CD4-positive, alpha-beta T cell treated with Interleukin-4 for 1 hour (primary cell): ENCODE measurements around the gene BFAR.
A peak's percentile ranks its signal among the peaks of the same experiment; 100 is the strongest.
"Not testable (repeated sequence)": the region's sequence is repeated elsewhere in the genome, so short reads cannot be mapped to it uniquely, and the experiment has no call there.

Experiments used
- DNase-seq, 2 donors: peaks; one replicate each; pipeline ENCODE4 v3.0.0-alpha.2; 2020 to 2022

The BFAR gene

DNA sequence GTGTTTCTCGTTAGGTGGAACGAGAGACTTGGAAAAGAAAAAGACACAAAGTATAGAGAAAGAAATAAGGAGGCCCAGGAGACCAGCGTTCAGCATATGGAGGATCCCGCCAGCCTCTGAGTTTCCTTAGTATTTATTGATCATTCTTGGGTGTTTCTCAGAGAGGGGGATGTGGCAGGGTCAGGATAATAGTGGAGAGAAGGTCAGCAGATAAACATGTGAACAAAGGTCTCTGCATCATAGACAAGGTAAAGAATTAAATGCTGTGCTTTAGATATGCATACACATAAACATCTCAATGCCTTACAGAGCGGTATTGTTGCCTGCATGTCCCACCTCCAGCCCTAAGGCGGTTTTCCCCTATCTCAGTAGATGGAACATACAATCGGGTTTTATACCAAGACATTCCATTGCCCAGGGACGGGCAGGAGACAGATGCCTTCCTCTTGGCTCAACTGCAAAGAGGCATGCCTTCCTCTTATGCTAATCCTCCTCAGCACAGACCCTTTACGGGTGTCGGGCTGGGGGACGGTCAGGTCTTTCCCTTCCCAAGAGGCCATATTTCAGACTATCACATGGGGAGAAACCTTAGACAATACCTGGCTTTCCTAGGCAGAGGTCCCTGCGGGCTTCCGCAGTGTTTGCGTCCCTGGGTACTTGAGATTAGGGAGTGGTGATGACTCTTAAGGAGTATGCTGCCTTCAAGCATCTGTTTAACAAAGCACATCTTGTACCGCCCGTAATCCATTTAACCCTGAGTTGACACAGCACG lies 3.6 kb downstream of the BFAR start:
- DNase-seq = not testable (repeated sequence)

- not testable (repeated sequence) for DNase-seq
These were observed 4.1 kb downstream of the BFAR start for GRCh38 chr16:14636951-14637240.

DNA sequence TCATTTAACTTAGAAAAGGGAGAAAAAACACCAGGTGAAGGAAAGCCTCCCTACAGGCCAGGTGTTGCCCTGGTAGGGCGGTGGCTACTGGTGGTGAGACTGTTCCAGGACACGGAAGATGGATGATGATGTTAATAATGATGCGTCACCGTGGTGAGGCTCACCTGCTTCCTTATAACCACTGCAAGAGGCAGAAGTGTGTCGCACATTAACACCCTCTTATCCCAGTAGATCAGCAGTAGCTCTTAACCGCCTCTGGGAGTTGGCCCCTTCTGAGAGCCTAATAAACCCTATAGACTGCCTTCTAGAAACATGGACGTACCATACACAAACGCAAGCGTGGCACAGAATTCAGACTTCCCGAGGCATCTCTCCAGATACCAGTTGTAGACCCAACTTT lies 7.8 kb downstream of the BFAR start:
- no peak for DNase-seq

DNA sequence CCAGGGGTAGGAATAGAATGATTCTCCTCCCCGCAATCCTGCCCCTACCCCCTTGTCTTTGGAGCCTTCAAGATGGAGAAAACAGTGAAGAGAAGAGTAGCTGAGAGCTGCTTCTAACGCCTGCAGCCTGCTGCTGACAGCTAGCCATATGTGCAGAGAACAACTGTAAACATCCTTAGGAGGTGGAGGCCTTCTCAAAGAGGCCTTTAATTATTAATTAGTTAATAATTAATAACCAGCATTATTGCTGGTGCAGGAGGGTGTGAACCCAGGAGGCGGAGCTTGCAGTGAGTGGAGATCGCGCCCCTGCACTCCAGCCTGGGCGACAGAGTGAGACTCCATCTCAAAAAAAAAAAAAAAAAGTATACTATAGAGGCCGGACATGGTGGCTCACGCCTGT lies 8.5 kb downstream of the BFAR start:
- DNase-seq = no peak

DNA sequence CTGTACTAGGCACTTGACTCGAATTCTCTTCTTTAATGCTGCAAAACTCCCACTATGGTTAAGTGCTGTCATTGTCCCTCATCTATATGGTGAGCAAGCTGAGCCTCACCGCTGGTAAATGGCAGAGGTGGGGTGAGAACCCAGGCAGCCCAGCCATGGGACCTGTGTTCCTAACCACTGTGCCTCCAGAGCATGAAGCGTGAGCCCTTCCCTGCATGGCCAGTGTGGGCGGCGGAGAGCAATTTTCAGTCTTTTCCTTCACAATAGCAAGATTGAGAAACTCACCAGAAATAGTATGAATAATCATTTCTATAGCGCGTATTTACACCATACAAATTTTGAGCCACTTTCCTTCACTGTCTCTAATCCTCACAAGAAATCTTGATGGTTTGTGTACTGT lies 9.2 kb downstream of the BFAR start:
- DNase-seq = no peak

GRCh38 chr16:14649816-14650215 lies 17.1 kb downstream of the BFAR start:
- DNase-seq = no peak

DNA sequence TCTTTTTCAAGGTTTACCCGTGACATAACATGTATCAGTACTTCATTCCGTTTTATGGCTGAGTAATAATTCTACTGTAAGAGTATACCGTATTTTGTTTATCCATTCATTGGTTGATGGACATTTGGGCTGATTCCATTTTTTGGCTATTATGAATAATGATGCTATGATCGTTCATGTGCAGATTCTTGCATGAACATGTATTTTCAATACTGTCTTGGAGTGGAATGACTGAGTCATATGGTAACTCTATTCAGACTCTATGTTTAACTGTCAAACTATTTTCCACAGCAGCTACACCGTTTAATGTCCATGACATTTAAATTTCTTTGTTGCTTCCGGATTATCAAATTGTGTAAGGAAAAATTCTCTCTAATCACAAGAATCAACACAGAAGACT lies 17.9 kb downstream of the BFAR start:
- no peak for DNase-seq

DNA sequence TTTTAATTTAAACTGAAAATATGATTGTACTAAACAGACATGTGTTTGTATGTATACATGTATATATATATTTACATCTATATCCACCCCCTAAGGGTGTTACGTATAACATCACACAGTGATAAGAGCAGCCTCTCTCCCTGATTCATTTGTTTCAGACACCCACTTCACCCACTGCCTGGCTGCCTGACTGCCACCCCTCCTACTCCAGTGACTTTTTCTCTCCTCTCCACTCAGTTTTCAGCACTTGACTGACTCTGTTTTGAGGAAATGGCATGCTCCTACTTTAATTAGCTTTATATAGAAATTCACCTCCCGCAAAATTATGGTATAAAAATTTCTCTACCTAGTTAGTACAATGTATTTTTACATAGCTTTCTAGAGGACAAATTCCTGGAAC lies 20.0 kb downstream of the BFAR start:
- no peak for DNase-seq

GRCh38 chr16:14658063-14658462 lies 25.3 kb downstream of the BFAR start:
- DNase-seq = peak in 1 of 2 donors; percentile 13

- DNase-seq = no peak
These were observed 34.9 kb downstream of the BFAR start for GRCh38 chr16:14667347-14668266.

- no peak for DNase-seq
These were observed 35.9 kb downstream of the BFAR start for GRCh38 chr16:14668556-14669223.

DNA sequence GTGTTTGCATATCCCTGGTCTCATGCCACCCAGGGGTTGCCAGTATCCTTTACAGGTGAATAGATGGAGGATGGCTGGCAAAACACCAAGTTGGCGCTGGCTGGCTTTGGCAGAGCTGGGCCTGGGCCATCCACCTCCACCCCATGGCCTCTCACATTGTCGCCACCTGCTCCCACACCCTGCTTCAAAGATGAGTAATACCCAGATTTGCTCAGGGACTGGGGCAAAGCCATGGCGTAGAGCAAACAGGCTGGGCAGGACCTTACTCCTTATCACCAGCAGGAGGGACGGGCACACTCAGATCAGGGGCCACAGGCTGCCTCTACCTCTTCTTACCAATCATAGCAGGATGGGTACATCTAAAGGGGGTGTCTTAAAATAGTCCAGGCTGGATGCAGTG lies 37.0 kb downstream of the BFAR start:
- DNase-seq = no peak

DNA sequence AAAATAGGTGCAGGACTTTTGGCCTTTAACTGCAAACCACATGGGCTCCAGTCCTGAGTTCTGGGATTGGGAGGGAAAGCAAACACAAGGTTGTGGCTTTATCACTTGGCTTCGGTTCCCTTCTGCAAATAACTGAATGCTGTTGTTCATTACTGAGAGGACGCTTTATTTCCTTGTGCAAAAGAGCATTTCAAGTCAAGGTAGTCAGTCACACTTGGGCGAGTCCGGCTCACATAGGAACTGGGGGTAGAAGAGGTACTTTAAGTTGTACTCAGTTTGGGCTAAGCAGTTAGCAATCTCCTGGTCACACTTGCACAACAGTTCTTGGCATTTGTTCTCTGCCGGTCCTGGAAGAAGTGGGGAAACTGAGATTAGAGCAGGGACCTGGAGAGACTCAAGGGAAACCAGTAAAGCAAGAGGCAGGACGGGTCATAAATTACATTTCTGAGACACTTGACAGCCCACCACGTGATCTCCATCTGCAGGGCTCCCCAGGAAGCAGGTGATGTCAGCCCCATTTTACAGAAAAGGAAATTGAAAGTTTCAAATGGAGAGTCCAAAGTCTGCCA lies 39.7 kb downstream of the BFAR start:
- no peak for DNase-seq

- DNase-seq = no peak
These were observed 43.9 kb downstream of the BFAR start for GRCh38 chr16:14676633-14677032.

DNA sequence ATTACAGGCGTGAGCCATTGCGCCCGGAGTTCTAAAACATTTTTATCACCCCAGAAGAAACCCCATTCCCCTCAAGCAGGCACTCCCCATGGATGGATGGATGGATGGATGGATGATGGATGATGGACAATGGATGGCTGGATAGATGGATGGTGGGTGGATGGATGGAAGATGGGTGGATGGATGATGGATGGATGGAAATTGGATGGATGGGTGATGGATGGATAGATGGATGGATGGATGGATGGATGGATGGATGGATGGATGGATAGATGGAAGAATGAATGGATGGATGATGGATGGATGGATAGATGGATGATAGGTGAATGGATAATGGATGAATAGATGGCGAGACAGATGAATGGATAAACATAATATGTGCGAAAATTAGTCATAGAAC lies 44.9 kb downstream of the BFAR start:
- no peak for DNase-seq

- no peak for DNase-seq
These were observed 46.2 kb downstream of the BFAR start for GRCh38 chr16:14678748-14679497.

DNA sequence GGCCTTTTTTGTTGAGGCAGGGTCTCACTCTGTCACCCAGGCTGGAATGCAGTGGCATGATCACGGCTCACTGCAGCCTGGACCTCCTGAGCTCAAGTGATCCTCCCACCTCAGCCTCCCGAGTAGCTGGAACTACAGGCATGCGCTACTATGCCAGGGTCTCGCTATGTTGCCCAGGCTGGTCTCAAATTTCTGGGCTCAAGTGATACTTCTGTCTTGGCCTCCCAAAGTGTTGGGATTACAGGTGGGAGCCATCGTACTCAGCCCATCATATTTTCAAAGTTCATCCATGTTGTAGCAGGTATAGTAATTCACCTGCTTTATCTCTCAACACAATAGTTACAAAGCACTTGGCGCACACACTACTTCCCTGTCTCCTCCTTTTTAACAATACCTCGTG lies 47.6 kb downstream of the BFAR start:
- DNase-seq = not testable (repeated sequence)

GRCh38 chr16:14681115-14681514 lies 48.4 kb downstream of the BFAR start:
- no peak for DNase-seq

DNA sequence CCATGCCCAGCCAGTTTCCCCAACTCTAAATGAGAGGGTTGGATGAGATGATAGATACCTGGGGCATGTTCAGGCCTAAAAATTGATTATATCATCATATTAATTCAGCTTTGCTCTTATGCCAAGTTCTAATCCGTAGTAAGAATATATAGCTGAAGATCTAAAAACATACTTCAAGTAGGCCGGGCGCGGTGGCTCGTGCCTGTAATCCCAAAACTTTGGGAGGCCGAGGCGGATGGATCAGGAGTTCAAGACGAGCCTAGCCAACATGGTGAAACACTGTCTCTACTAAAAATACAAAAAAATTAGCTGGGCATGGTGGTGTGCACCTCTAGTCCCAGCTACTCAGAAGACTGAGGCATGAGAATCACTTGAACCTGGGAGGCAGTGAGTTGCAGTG lies 49.4 kb downstream of the BFAR start:
- DNase-seq = no peak

GRCh38 chr16:14685870-14686793 lies 53.4 kb downstream of the BFAR start:
- DNase-seq = not testable (repeated sequence)

DNA sequence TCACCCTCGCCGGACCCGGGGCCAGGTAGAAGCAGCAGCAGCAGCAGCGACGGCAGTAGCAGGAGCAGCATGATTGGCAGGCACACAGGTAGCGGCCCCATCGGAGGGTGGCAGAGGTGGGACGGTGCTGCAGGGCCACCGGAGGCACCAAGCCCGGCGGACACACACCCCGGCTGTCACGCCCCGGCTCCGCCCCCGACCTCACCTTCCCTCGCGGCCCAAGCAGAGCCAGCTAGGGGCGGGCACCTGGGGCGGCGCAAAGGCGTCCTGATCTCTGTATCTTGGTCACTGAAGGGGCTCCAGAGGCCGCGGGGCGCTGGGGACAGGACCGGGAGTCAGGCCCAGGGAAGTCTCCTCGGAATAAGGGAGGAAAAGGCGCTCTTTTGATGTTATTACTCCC lies 61.4 kb downstream of the BFAR start, which contains the start of gene PLA2G10:
TSS of gene PLA2G10 (minus strand) at position 180 of the 400 bp plus-strand sequence. CDS start at position 101, 79 bp downstream.
- not testable (repeated sequence) for DNase-seq
